HG02884 (cell line): ENCODE measurements around the gene UBE2C.
"Not testable (repeated sequence)": the region's sequence is repeated elsewhere in the genome, so short reads cannot be mapped to it uniquely, and the experiment has no call there.

Experiments
- ATAC-seq: cut with Tn5 transposase; IDR thresholded peaks from one replicate; pipeline ENCODE4 v1.9.1; 2021; ENCODE audit warnings: mild to moderate bottlenecking, moderate library complexity; ENCODE audit not compliant: unreplicated experiment

UBE2C gene

GRCh38 chr20:45829673-45830106 lies 17.2 kb downstream of the UBE2C start:
- not testable (repeated sequence) for ATAC-seq

- no peak for ATAC-seq
Measured at GRCh38 chr20:45832619-45833018, 20.2 kb downstream of the UBE2C start.

- ATAC-seq: no peak
Measured at GRCh38 chr20:45833030-45833882, 20.8 kb downstream of the UBE2C start, which contains the start of gene SNX21. TSS of gene SNX21 (plus strand) at chr20:45833799. CDS start at chr20:45833920, 121 bp downstream.

- no peak for ATAC-seq
Measured at GRCh38 chr20:45833883-45834796, 21.7 kb downstream of the UBE2C start.

- ATAC-seq: no peak
Measured at GRCh38 chr20:45834797-45835161, 22.3 kb downstream of the UBE2C start.

GRCh38 chr20:45835329-45835765 lies 22.9 kb downstream of the UBE2C start:
- ATAC-seq: no peak

GRCh38 chr20:45835825-45836224 lies 23.4 kb downstream of the UBE2C start:
- no peak for ATAC-seq

GRCh38 chr20:45836841-45837240 lies 24.4 kb downstream of the UBE2C start:
- ATAC-seq: no peak

- no peak for ATAC-seq
Measured at GRCh38 chr20:45840700-45841198, 28.3 kb downstream of the UBE2C start.

- no peak for ATAC-seq
Measured at GRCh38 chr20:45841407-45842129, 29.1 kb downstream of the UBE2C start.

- no peak for ATAC-seq
Measured at GRCh38 chr20:45842169-45842812, 29.8 kb downstream of the UBE2C start.

GRCh38 chr20:45843506-45843905 lies 31.1 kb downstream of the UBE2C start:
- no peak for ATAC-seq

- no peak for ATAC-seq
Measured at GRCh38 chr20:45845452-45845851, 33.0 kb downstream of the UBE2C start.

GRCh38 chr20:45848421-45848820 lies 36.0 kb downstream of the UBE2C start:
- no peak for ATAC-seq

- no peak for ATAC-seq
Measured at GRCh38 chr20:45848969-45849582, 36.6 kb downstream of the UBE2C start.

- no peak for ATAC-seq
Measured at GRCh38 chr20:45850238-45850637, 37.8 kb downstream of the UBE2C start.

- no peak for ATAC-seq
Measured at GRCh38 chr20:45850926-45851325, 38.5 kb downstream of the UBE2C start.

- ATAC-seq: no peak
Measured at GRCh38 chr20:45851501-45851900, 39.1 kb downstream of the UBE2C start.

GRCh38 chr20:45852326-45852725 lies 39.9 kb downstream of the UBE2C start:
- no peak for ATAC-seq

GRCh38 chr20:45853484-45853883 lies 41.0 kb downstream of the UBE2C start:
- ATAC-seq: no peak
